BE2C (cell line): ENCODE results near the gene THSD7B.

Source experiments
- DNase-seq: peaks from one replicate; pipeline ENCODE4 v3.0.0-alpha.2; 2020
- H3K27me3 ChIP-seq: fragments of 250-450 bp; sonication (Bioruptor Pico); 2 replicates; pipeline ENCODE4 v1.5.1; 2020; ENCODE audit warnings: mild to moderate bottlenecking
- H3K36me3 ChIP-seq: fragments of 250-450 bp; sonication (Bioruptor Pico); 2 replicates; pipeline ENCODE4 v1.5.1; 2020; ENCODE audit warnings: mild to moderate bottlenecking
- H3K4me1 ChIP-seq: fragments of 250-450 bp; sonication (Bioruptor Pico); 2 replicates; pipeline ENCODE4 v1.5.1; 2020
- H3K4me3 ChIP-seq: 2 replicates; pipeline ENCODE4 v1.5.1; 2011; ENCODE audit warnings: low read depth, low read length
- H3K9me3 ChIP-seq: fragments of 250-450 bp; sonication (Bioruptor Pico); 2 replicates; pipeline ENCODE4 v1.5.1; 2020
- TF ChIP-seq, protein P1 (sequence below): IDR thresholded peaks from 2 replicates; pipeline ENCODE4 v1.5.1; 2012; ENCODE audit warnings: mild to moderate bottlenecking, low read depth, low read length

THSD7B gene

DNA sequence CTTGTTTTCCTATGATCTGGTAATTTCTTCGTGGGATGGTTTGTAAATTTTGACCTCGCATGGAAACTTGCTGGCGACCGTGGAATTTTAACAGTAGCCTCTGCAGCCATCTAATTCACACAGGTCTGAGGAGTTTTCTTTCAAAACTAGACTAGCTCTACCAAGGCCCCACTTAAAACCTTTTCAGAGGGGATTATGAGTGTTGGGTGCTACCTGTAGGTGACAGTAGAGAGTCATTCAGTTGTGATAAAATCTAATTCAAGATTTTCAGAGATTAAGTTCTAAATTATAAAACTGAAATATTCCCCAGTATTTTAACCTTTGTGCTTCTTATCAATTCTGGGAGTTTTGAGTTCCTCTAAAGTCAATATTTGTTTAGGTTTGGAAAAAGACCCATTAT, 31.0 kb downstream of the THSD7B start:
- Histone ChIP-seq H3K4me1 (no peaks in the 10 kb centered on the region), H3K9me3 (no peaks in the 10 kb centered on the region), H3K27me3 (no peaks in the 10 kb centered on the region), H3K36me3 (no peaks in the 10 kb centered on the region), H3K4me3 (no peak overlapping the region)
- DNase-seq: no peak
- TF ChIP-seq, protein P1, sequence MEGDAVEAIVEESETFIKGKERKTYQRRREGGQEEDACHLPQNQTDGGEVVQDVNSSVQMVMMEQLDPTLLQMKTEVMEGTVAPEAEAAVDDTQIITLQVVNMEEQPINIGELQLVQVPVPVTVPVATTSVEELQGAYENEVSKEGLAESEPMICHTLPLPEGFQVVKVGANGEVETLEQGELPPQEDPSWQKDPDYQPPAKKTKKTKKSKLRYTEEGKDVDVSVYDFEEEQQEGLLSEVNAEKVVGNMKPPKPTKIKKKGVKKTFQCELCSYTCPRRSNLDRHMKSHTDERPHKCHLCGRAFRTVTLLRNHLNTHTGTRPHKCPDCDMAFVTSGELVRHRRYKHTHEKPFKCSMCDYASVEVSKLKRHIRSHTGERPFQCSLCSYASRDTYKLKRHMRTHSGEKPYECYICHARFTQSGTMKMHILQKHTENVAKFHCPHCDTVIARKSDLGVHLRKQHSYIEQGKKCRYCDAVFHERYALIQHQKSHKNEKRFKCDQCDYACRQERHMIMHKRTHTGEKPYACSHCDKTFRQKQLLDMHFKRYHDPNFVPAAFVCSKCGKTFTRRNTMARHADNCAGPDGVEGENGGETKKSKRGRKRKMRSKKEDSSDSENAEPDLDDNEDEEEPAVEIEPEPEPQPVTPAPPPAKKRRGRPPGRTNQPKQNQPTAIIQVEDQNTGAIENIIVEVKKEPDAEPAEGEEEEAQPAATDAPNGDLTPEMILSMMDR: peak; percentile 7; the same call in 1 of the 2 replicates

DNA sequence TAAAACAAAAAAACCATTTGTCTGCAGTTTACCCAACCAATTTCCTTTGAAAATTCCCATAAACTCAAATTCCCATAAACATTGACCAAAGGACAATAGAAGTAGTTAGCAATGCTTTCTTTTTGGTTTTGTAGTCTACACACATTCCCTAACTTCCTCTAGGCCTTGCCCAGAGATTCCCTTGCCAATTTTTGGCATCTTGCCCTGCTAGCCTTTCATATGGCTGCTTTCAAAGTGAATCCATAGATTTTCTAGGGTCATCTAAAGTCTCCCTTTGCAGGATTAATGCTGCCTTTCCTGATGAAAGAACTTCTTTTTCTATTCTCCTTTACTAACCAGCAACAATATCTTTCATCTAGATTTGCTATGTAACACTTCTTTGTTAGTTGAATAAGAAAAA, 33.4 kb downstream of the THSD7B start:
- Histone ChIP-seq H3K9me3 (no peaks in the 10 kb centered on the region), H3K36me3 (no peaks in the 10 kb centered on the region), H3K4me3 (no peak overlapping the region), H3K4me1 (no peaks in the 10 kb centered on the region), H3K27me3 (no peaks in the 10 kb centered on the region)
- DNase-seq: no peak
- TF ChIP-seq, protein P1: no peak

DNA sequence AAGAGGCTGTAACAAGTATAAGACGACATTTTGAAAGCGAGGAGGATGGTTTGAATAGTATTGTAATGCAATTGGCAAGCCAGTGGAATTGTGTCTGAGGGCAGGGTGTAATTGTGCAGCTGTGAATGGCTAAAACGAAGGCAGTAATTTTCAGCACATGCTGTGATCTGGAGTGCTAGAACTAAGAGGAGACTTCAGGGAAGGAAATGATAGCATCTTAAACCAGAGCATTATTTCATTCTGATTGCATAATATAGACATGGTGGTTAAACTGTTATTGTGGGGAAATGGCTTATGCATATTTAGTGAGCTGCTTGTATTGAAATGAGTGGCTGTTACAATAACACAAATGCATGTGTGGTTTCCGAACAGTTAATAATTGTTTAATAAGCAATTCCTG, 36.3 kb downstream of the THSD7B start:
- H3K4me3 ChIP-seq: no peak overlapping the region
- H3K36me3 ChIP-seq: no peaks in the 10 kb centered on the region
- H3K27me3 ChIP-seq: no peaks in the 10 kb centered on the region
- H3K9me3 ChIP-seq: no peaks in the 10 kb centered on the region
- DNase-seq: no peak
- TF ChIP-seq, protein P1: no peak
- no peaks in the 10 kb centered on the region for H3K4me1 ChIP-seq

DNA sequence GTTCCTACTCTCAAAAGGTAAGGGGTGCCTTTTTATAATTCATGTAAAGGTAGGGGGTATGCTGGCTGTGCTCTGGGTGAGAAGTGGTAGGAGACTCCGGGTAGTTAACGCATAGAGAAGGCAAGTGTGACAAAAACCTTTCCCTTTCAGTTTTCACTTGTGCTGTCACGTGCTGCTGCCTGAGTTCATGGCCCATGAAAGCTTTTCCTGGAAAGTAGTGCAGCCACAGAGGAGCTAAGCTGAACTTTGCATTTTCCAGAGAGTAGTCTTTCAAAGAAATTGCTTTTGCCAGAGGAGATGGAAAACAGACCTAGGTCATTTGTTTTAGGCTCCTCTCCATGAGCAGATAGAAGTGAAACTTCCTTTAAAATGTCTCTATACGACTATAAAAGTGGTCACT, 44.7 kb downstream of the THSD7B start:
- H3K27me3 ChIP-seq: no peaks in the 10 kb centered on the region
- TF ChIP-seq, protein P1: no peak
- DNase-seq: no peak
- no peaks in the 10 kb centered on the region for H3K4me1 ChIP-seq
- no peaks in the 10 kb centered on the region for H3K36me3 ChIP-seq
- H3K9me3 ChIP-seq: no peaks in the 10 kb centered on the region
- H3K4me3 ChIP-seq: no peak overlapping the region

DNA sequence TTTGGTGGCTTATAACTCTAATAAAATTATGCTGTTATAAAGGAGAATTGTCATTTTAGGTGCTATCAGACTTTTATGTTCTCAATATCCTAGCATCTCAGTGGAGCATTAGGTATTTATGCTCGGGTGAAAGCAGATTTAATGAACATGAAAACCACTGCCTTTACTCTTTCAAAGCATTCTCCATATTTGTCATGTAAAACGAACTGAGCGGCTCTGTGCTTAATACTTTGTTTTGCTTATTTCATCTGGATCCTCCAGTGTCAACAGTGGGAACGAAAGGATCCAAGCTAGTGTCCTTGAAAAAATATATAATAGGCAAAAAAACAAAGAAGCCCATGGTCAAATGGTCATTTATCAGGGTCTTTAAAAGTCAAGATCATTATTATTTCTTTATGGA, 53.5 kb downstream of the THSD7B start:
- TF ChIP-seq, protein P1: no peak
- H3K27me3 ChIP-seq: no peaks in the 10 kb centered on the region
- H3K4me1 ChIP-seq: no peaks in the 10 kb centered on the region
- no peaks in the 10 kb centered on the region for H3K9me3 ChIP-seq
- H3K36me3 ChIP-seq: no peaks in the 10 kb centered on the region
- no peak overlapping the region for H3K4me3 ChIP-seq
- DNase-seq: no peak

DNA sequence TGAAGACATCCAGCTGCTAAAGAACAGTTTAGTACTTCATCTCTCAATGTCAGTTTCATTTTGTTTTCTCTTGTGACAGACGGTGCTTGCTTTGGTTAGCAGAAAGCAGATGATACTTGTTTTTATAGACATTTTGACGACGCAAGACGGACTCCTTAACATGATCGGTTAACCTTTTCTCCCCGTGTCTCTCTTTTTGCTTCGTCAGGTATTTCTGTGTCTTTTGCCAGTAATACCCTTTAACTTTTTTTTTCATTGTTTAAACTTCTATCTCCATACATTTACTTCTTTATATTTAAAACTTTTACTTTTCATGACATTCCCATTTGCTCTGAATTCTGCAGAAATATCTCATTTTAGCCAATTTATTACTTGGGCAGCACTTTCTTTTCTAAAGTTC, 57.9 kb downstream of the THSD7B start:
- Histone ChIP-seq H3K36me3 (no peaks in the 10 kb centered on the region), H3K4me1 (no peaks in the 10 kb centered on the region), H3K27me3 (no peaks in the 10 kb centered on the region), H3K4me3 (no peak overlapping the region), H3K9me3 (no peaks in the 10 kb centered on the region)
- TF ChIP-seq, protein P1: no peak
- no peak for DNase-seq
